GM23248 (cell line): ENCODE measurements around the gene SPATS2L. TPM values are rescaled to one million over a fixed set of nuclear protein-coding genes. Genes with fewer than 3 reads are reported as not detected.

ENCODE experiments used
- DNase-seq: peaks from one replicate; pipeline ENCODE4 v3.0.0-alpha.2; 2015
- H2AFZ ChIP-seq: fragments of 200-600 bp; sonication (generic); 2 replicates; pipeline ENCODE4 v1.6.1; 2016; ENCODE audit warnings: antibody characterized with exemption
- H3F3A ChIP-seq: fragments of 200-600 bp; sonication (generic); 2 replicates; pipeline ENCODE4 v1.6.1; 2016; ENCODE audit warnings: mild to moderate bottlenecking, antibody characterized with exemption, mixed run types; ENCODE audit not compliant: insufficient read depth
- H3K27ac ChIP-seq: fragments of 200-600 bp; sonication (generic); 2 replicates; pipeline ENCODE4 v1.5.1; 2016; ENCODE audit warnings: mild to moderate bottlenecking
- H3K27me3 ChIP-seq: fragments of 200-600 bp; sonication (generic); replicated peaks from 2 replicates; pipeline ENCODE4 v1.6.1; 2016; ENCODE audit warnings: mild to moderate bottlenecking; ENCODE audit not compliant: insufficient read depth
- H3K36me3 ChIP-seq: fragments of 200-600 bp; sonication (generic); 2 replicates; pipeline ENCODE4 v1.6.1; 2016; ENCODE audit warnings: low read depth, mild to moderate bottlenecking
- H3K4me1 ChIP-seq: fragments of 200-600 bp; sonication (generic); 2 replicates; pipeline ENCODE4 v1.6.1; 2016; ENCODE audit warnings: mild to moderate bottlenecking; ENCODE audit not compliant: insufficient read depth
- H3K4me2 ChIP-seq: fragments of 200-600 bp; sonication (generic); one replicate; pipeline ENCODE4 v1.6.1; 2016; ENCODE audit warnings: mild to moderate bottlenecking; ENCODE audit not compliant: unreplicated experiment
- H3K4me3 ChIP-seq: fragments of 200-600 bp; sonication (generic); 2 replicates; pipeline ENCODE4 v1.5.1; 2016; ENCODE audit warnings: mild to moderate bottlenecking
- H3K79me2 ChIP-seq: fragments of 200-600 bp; sonication (generic); 2 replicates; pipeline ENCODE4 v1.6.1; 2016; ENCODE audit warnings: mild to moderate bottlenecking; ENCODE audit not compliant: insufficient read depth
- H3K9ac ChIP-seq: fragments of 200-600 bp; sonication (generic); 2 replicates; pipeline ENCODE4 v1.6.1; 2016; ENCODE audit warnings: mild to moderate bottlenecking
- H3K9me2 ChIP-seq: fragments of 200-600 bp; sonication (generic); 2 replicates; pipeline ENCODE4 v1.6.1; 2016; ENCODE audit warnings: mixed run types, mild to moderate bottlenecking, moderate library complexity; ENCODE audit not compliant: insufficient read depth
- H3K9me3 ChIP-seq: fragments of 200-600 bp; sonication (generic); one replicate; pipeline ENCODE4 v1.6.1; 2017; ENCODE audit warnings: low read depth
- H4K20me1 ChIP-seq: fragments of 200-600 bp; sonication (generic); 2 replicates; pipeline ENCODE4 v1.6.0; 2016; ENCODE audit not compliant: insufficient read depth
- EZH2 ChIP-seq: fragments of 200-600 bp; sonication (generic); IDR thresholded peaks from 2 replicates; pipeline ENCODE4 v1.6.1; 2018; ENCODE audit warnings: antibody characterized with exemption, mild to moderate bottlenecking; ENCODE audit not compliant: insufficient read depth, poor library complexity, severe bottlenecking
- EZH2phosphoT487 ChIP-seq: fragments of 200-600 bp; sonication (generic); IDR thresholded peaks from 2 replicates; pipeline ENCODE4 v1.6.1; 2018; ENCODE audit warnings: antibody characterized with exemption, moderate library complexity, mild to moderate bottlenecking, low read depth; ENCODE audit not compliant: insufficient read depth
- WGBS, 2 experiments: methylation state at CpG; one replicate each; pipeline ENCODE4 v1.1.6; 2015 to 2017; ENCODE audit warnings: low lambda C conversion rate in 2 of 2, low coverage in 1 of 2; ENCODE audit errors: missing lambda C conversion rate in 2 of 2; 5-methylcytosine and 5-hydroxymethylcytosine counted together
- in situ Hi-C: fragments of 300-500 bp; cut with MboI; formaldehyde crosslinking; loops from 2 replicates; pipeline ENCODE4 v1.15.0; 2020
- polyA plus RNA-seq: library from polyadenylated mRNA; unstranded; fragments of >200 nt; fragmentation: Nextera tagmentation; extraction: Ambion mirVana; gene quantifications from 2 replicates; pipeline ENCODE4 v1.2.1, GENCODE V29; 2016
- total RNA-seq: library from RNA; depleted of rRNA; stranded (reverse); fragments of >200 nt; shearing (Covaris generic); gene quantifications from 2 replicates; pipeline ENCODE4 v1.2.3, GENCODE V29; 2014

The SPATS2L gene
- total and polyA plus RNA-seq, 2 experiments from 2014 or later = 78.3 to 128 TPM

DNA sequence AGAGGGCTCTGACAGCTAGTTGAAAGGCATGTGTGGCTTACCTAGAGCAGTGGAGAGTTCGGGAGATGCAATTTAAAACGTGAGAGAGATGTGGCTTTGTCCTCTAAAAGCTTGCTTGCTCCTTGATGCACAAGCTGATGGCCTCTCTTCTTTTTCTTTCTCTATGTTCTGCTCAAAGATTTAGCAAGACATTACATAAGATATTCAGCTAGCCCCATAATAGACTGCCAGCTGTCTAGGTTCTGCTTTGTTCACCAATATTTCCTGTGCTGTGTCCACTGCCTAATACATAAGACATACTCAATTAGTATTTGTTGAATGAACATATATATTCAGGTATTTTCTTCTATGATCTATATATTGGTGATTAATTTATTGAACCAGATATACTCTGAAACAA is 31.1 kb downstream of the SPATS2L start:
- Histone ChIP-seq H3K4me2 (no peak overlapping the region), H3K36me3 (0 out of 2 replicates have a peak, but pooled peaks cover 11% of the 10 kb centered on the region), H3K9me2 (no peaks in the 10 kb centered on the region), H4K20me1 (peaks cover 3% of the 10 kb centered on the region; the same call in 1 of the 2 replicates), H3K9ac (no peak overlapping the region), H3K9me3 (no peaks in the 10 kb centered on the region), H3K27ac (0 out of 2 replicates have a peak overlapping the region, but pooled peaks have one; percentile 3), H3K4me3 (no peak overlapping the region), H3K79me2 (peaks cover 94% of the 10 kb centered on the region), H2AFZ (no peak overlapping the region), H3K27me3 (no peaks in the 10 kb centered on the region), H3F3A (peaks cover 21% of the 10 kb centered on the region; the same call in 1 of the 2 replicates), H3K4me1 (peaks cover 13% of the 10 kb centered on the region)
- DNase-seq = no peak
- WGBS, 2 experiments = 72 to 81% methylated on average over 2 of the region's 2 CpGs
- TF ChIP-seq EZH2 = no peak
- no peak for TF ChIP-seq EZH2phosphoT487
- in situ Hi-C loops = no loop called here

DNA sequence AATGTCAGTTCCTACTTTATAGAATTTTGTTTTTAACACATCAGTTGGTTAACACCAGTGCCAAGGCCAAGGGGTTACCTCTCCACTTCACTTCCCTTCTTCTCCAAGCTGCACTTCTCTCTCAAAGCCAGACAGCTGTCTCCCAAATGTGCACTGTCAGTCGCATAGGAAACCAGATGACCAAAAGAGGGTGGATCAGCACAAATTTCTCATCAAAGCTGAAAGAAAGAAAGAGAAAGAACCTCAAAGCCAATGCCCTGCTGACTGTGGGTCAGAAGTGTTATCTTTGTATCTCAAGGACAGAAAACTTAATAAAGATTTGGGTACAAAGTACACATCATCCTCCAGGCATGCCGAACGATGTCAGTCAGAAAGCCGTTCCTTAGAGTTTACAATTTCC is 32.2 kb downstream of the SPATS2L start:
- no peak overlapping the region for H2AFZ ChIP-seq
- in situ Hi-C loops = no loop called here

DNA sequence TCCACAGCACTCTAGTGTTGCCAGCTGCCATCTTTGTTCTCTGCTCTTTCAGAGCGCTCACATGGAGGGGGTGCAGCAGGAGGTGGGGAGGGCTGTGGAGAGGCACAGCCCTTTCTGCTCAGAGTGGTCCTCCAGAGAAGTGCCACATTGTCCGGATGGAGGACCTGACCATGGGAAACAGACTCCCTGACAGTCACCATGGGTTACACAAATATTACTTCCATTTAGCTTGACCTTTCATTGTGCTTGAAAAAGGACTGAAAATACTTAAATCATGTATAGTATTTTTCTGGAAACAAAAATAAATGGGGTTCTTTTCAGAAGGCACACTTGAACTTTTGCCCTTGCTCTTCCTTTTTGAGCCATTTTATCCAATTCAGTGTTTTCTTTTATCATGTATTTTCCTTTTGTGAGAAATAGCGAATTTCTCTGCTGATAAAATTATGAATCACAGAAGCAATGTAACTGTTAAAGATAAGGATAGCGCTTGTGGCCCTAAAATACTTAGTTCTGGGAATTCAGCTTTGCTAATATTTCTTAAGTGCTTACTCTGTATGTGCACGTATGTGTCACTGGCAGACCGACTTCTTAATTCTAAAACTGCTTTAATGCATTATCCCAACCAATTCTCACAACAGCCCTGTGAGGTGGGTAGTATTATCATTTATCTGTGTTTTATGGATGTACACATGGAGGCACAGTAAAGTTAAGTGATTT is 34.2 kb downstream of the SPATS2L start:
- peaks cover 13% of the 10 kb centered on the region for H3K4me1 ChIP-seq
- H4K20me1 ChIP-seq = peaks cover 3% of the 10 kb centered on the region; the same call in 1 of the 2 replicates
- peaks cover 21% of the 10 kb centered on the region; the same call in 1 of the 2 replicates for H3F3A ChIP-seq
- H2AFZ ChIP-seq = no peak overlapping the region
- 97 to 99% methylated on average over 6 of the region's 6 CpGs for WGBS, 2 experiments
- H3K4me3 ChIP-seq = no peak overlapping the region
- peaks cover 4% of the 10 kb centered on the region; the same call in 1 of the 2 replicates for H3K9me2 ChIP-seq
- in situ Hi-C loops = no loop called here
- H3K4me2 ChIP-seq = no peak overlapping the region
- no peak overlapping the region for H3K9ac ChIP-seq
- H3K9me3 ChIP-seq = no peaks in the 10 kb centered on the region
- DNase-seq = no peak
- no peak for TF ChIP-seq EZH2
- TF ChIP-seq EZH2phosphoT487 = no peak
- H3K27me3 ChIP-seq = no peaks in the 10 kb centered on the region
- H3K27ac ChIP-seq = no peak overlapping the region
- 0 out of 2 replicates have a peak, but pooled peaks cover 9% of the 10 kb centered on the region for H3K36me3 ChIP-seq
- H3K79me2 ChIP-seq = peaks cover 100% of the 10 kb centered on the region

More for the DNA sequence above, 32.2 kb downstream of the SPATS2L start:
- Histone ChIP-seq H3K79me2 (peaks cover 95% of the 10 kb centered on the region), H3F3A (peaks cover 21% of the 10 kb centered on the region; the same call in 1 of the 2 replicates), H3K4me2 (no peak overlapping the region), H3K9ac (no peak overlapping the region), H3K4me3 (no peak overlapping the region), H3K9me3 (no peaks in the 10 kb centered on the region), H4K20me1 (peaks cover 3% of the 10 kb centered on the region; the same call in 1 of the 2 replicates), H3K27ac (no peak overlapping the region), H3K27me3 (no peaks in the 10 kb centered on the region), H3K4me1 (peaks cover 13% of the 10 kb centered on the region), H3K9me2 (no peaks in the 10 kb centered on the region), H3K36me3 (0 out of 2 replicates have a peak, but pooled peaks cover 9% of the 10 kb centered on the region)
- no peak for DNase-seq
- no peak for TF ChIP-seq EZH2phosphoT487
- no peak for TF ChIP-seq EZH2
- WGBS, 2 experiments = 69 to 73% methylated on average over 4 of the region's 4 CpGs

DNA sequence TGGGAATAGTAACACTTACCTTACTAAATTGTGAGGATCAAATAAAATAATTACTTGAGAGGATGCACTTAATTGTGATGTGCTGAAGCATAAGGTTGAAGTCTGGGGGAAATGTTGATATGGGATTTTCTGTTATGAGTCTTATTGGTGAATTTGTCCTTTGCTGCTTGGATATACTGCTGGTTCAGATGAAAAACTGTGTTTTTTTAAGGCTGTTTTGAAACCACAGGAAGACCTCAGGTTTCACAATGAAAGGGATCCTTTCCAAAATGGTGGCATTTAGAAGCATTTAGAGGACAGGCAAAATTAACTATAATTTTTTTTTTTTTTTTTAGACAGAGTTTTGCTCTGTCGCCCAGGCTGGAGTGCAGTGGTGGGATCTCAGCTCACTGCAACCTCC is 34.9 kb downstream of the SPATS2L start:
- in situ Hi-C loops = no loop called here
- 90 to 96% methylated on average over 1 of the region's 1 CpG for WGBS, 2 experiments
- H3K79me2 ChIP-seq = peaks cover 100% of the 10 kb centered on the region

More for the DNA sequence above, 34.9 kb downstream of the SPATS2L start:
- peaks cover 3% of the 10 kb centered on the region; the same call in 1 of the 2 replicates for H4K20me1 ChIP-seq
- no peak for DNase-seq
- H2AFZ ChIP-seq = no peak overlapping the region
- H3K9me2 ChIP-seq = peaks cover 4% of the 10 kb centered on the region; the same call in 1 of the 2 replicates
- no peaks in the 10 kb centered on the region for H3K27me3 ChIP-seq
- peaks cover 13% of the 10 kb centered on the region for H3K4me1 ChIP-seq
- 0 out of 2 replicates have a peak, but pooled peaks cover 9% of the 10 kb centered on the region for H3K36me3 ChIP-seq
- TF ChIP-seq EZH2 = no peak
- H3F3A ChIP-seq = peaks cover 21% of the 10 kb centered on the region; the same call in 1 of the 2 replicates
- no peak overlapping the region for H3K27ac ChIP-seq
- H3K9me3 ChIP-seq = no peaks in the 10 kb centered on the region
- no peak overlapping the region for H3K9ac ChIP-seq
- H3K4me2 ChIP-seq = no peak overlapping the region
- H3K4me3 ChIP-seq = no peak overlapping the region
